H1 (cell line): Measurements from ENCODE around the gene PI4KB. TPM values are rescaled to one million over a fixed set of nuclear protein-coding genes. Genes with fewer than 3 reads are reported as not detected.

Experiments used
- CBX8 ChIP-seq: fragments of 300-800, 300-1000 bp; sonication (generic); IDR thresholded peaks from 2 replicates; pipeline ENCODE4 v1.7.1; 2016; ENCODE audit warnings: low read depth, low read length, borderline replicate concordance
- CEBPB ChIP-seq: IDR thresholded peaks from 2 replicates; pipeline ENCODE4 v1.6.1; 2012; ENCODE audit warnings: low read depth, low read length
- CTCF ChIP-seq, 3 experiments: IDR thresholded peaks; 1 replicate in 2 of 3; 2 replicates in 1 of 3; pipeline versions ENCODE4 v1.5.1 to v1.6.1; 2011; ENCODE audit warnings: low read length in 3 of 3, mild to moderate bottlenecking in 3 of 3, inconsistent platforms in 2 of 3, low read depth in 1 of 3, moderate library complexity in 1 of 3; ENCODE audit not compliant: insufficient read depth in 1 of 3; ENCODE audit errors: control extremely low read depth in 1 of 3
- E2F6 ChIP-seq: IDR thresholded peaks from 2 replicates; pipeline ENCODE4 v1.6.1; 2012; ENCODE audit warnings: inconsistent platforms
- EGR1 ChIP-seq: IDR thresholded peaks from 2 replicates; pipeline ENCODE4 v1.6.1; 2011; ENCODE audit warnings: low read depth, low read length, borderline replicate concordance
- EZH2 ChIP-seq: fragments of 200-600 bp; sonication (generic); IDR thresholded peaks from 2 replicates; pipeline ENCODE4 v1.7.1; 2012; ENCODE audit warnings: low read depth, mild to moderate bottlenecking, moderate library complexity, low read length, inconsistent platforms; ENCODE audit not compliant: severe bottlenecking
- GABPA ChIP-seq: IDR thresholded peaks from 2 replicates; pipeline ENCODE4 v1.6.1; 2011; ENCODE audit warnings: mild to moderate bottlenecking, low read length, moderate library complexity, borderline replicate concordance; ENCODE audit not compliant: insufficient read depth
- HDAC6 ChIP-seq: IDR thresholded peaks from one replicate; pipeline ENCODE4 v1.7.1; 2012; ENCODE audit warnings: low read depth, mild to moderate bottlenecking, inconsistent platforms, low read length, moderate library complexity
- PHF8 ChIP-seq: fragments of 200-600 bp; sonication (generic); conservative IDR thresholded peaks from 2 replicates; pipeline ENCODE4 v1.7.1; 2012; ENCODE audit warnings: low read depth, mild to moderate bottlenecking, inconsistent platforms, low read length, moderate library complexity
- RFX5 ChIP-seq: IDR thresholded peaks from 2 replicates; pipeline ENCODE4 v1.6.1; 2011; ENCODE audit warnings: low read depth, low read length, improper control_type of control experiment, borderline replicate concordance
- SAP30 ChIP-seq: fragments of 300-600 bp; sonication (generic); IDR thresholded peaks from 2 replicates; pipeline ENCODE4 v1.7.1; 2012; ENCODE audit warnings: low read length, moderate library complexity, mild to moderate bottlenecking, inconsistent platforms; ENCODE audit not compliant: insufficient read depth, insufficient replicate concordance
- SIX5 ChIP-seq: IDR thresholded peaks from 2 replicates; pipeline ENCODE4 v1.6.1; 2011; ENCODE audit warnings: mild to moderate bottlenecking, low read depth, low read length
- SP2 ChIP-seq: IDR thresholded peaks from 2 replicates; pipeline ENCODE4 v1.6.1; 2012; ENCODE audit warnings: mild to moderate bottlenecking, low read length, inconsistent platforms
- SP4 ChIP-seq: IDR thresholded peaks from 2 replicates; pipeline ENCODE4 v1.6.1; 2012; ENCODE audit warnings: low read length, inconsistent platforms
- TAF1 ChIP-seq: IDR thresholded peaks from 2 replicates; pipeline ENCODE4 v1.6.1; 2011; ENCODE audit warnings: mild to moderate bottlenecking, low read depth, low read length
- TAF7 ChIP-seq: optimal IDR thresholded peaks from 2 replicates; pipeline ENCODE3; 2011; ENCODE audit warnings: low read depth, mild to moderate bottlenecking, inconsistent platforms, low read length, moderate library complexity, borderline replicate concordance
- TEAD4 ChIP-seq: IDR thresholded peaks from 2 replicates; pipeline ENCODE4 v1.6.1; 2012; ENCODE audit warnings: low read depth, low read length, inconsistent platforms, mixed read lengths
- USF2 ChIP-seq: IDR thresholded peaks from 2 replicates; pipeline ENCODE4 v1.6.1; 2011; ENCODE audit warnings: low read length, improper control_type of control experiment
- ZNF274 ChIP-seq: IDR thresholded peaks from 2 replicates; pipeline ENCODE4 v1.7.0; 2012; ENCODE audit warnings: low read length, borderline replicate concordance; ENCODE audit errors: extremely low read depth
- polyA plus RNA-seq, 7 experiments: library from polyadenylated mRNA; depleted of rRNA in 3 of 7; stranded (reverse) in 5 of 7; unstranded in 2 of 7; fragments of >200 nt in 5 of 7; fragments of 200-250 nt in 2 of 7; gene quantifications; 1 replicate in 5 of 7; 2 replicates in 1 of 7; 4 replicates in 1 of 7; pipeline versions ENCODE4 v1.2.1 to v1.2.3, GENCODE V29; 2011 to 2013; ENCODE audit warnings: missing spikeins in 2 of 7, mixed read lengths in 2 of 7
- total RNA-seq: library from RNA; stranded (reverse); fragmentation: NEBNext Ultra II Directional; extraction: Animal tissue kit (Norgen Biotek cat#: 25700); gene quantifications from 2 replicates; pipeline ENCODE4 v1.2.1, GENCODE V29; 2021

Gene PI4KB
- total and polyA plus RNA-seq, 2 of the 8 experiments (the other 6 are each of a cell fraction or from before 2014, with no cell fraction given): 30.1 to 37.1 TPM

GRCh38 chr1:151281225-151281968 is 45.8 kb downstream of the PI4KB start (continued):
- TF ChIP-seq EZH2: no peak
- peak; percentile 85 for TF ChIP-seq PHF8
- no peak for TF ChIP-seq SIX5
- peak; percentile 51 for TF ChIP-seq CEBPB
- TF ChIP-seq HDAC6: no peak
- TF ChIP-seq E2F6: peak; percentile 97
- no peak for TF ChIP-seq TEAD4
- TF ChIP-seq EGR1: peak; percentile 64; the same call in 1 of the 2 replicates
- peak; percentile 67 for TF ChIP-seq TAF7
- peak; percentile 92 for TF ChIP-seq SP4
- no peak for TF ChIP-seq ZNF274
- 0 out of 2 replicates have a peak, but pooled peaks have one; percentile 39 for TF ChIP-seq GABPA
- no peak for TF ChIP-seq USF2
- no peak for TF ChIP-seq RFX5
- peak; percentile 72 for TF ChIP-seq SAP30
- TF ChIP-seq TAF1: peak; percentile 87
- 0 out of 4 replicates have a peak, but pooled peaks of 1 of the 3 experiments have one; percentile 12 for TF ChIP-seq CTCF (IDR thresholded peaks at IDR 0.05; ENCODE audit: control extremely low read depth in 1 of 3, insufficient read depth in 1 of 3, low read depth in 1 of 3, low read length in 3 of 3)
- no peak for TF ChIP-seq SP2
- TF ChIP-seq CBX8: no peak
